ENCODE measurements around the gene DPH1.
"Not testable (repeated sequence)": the region's sequence is repeated elsewhere in the genome, so short reads cannot be mapped to it uniquely, and the experiment has no call there.

DPH1 gene

GRCh38 chr17:2029911-2030778, at the start of gene DPH1:
Gene DPH1 (plus strand): TSS chr17:2030153. CDS start chr17:2030170, 17 bp downstream.
- DNase-seq: peak; percentile 95

- DNase-seq: no peak
Observed at GRCh38 chr17:1980665-1981250, 49.2 kb upstream of the DPH1 start.

- not testable (repeated sequence) for DNase-seq
Observed at GRCh38 chr17:1982793-1983366, 47.1 kb upstream of the DPH1 start.

- DNase-seq: no peak
Observed at GRCh38 chr17:1985093-1985492, 44.9 kb upstream of the DPH1 start.

GRCh38 chr17:1985686-1986085, 44.3 kb upstream of the DPH1 start:
- DNase-seq: peak; percentile 84

GRCh38 chr17:1986783-1987451, 43.0 kb upstream of the DPH1 start:
- DNase-seq: no peak

- DNase-seq: no peak
Observed at GRCh38 chr17:1989135-1989534, 40.8 kb upstream of the DPH1 start.

GRCh38 chr17:1992541-1992940, 37.4 kb upstream of the DPH1 start:
- DNase-seq: no peak

- no peak for DNase-seq
Observed at GRCh38 chr17:1994707-1995106, 35.2 kb upstream of the DPH1 start.

- DNase-seq: peak; percentile 50
Observed at GRCh38 chr17:1995321-1995892, 34.5 kb upstream of the DPH1 start.

GRCh38 chr17:1995907-1996799, 33.8 kb upstream of the DPH1 start:
- DNase-seq: peak; percentile 52

GRCh38 chr17:1996800-1997288, 33.1 kb upstream of the DPH1 start:
- peak; percentile 59 for DNase-seq

GRCh38 chr17:1997289-1997926, 32.5 kb upstream of the DPH1 start:
- DNase-seq: peak; percentile 75

- peak; percentile 69 for DNase-seq
Observed at GRCh38 chr17:1997927-1998742, 31.8 kb upstream of the DPH1 start.

GRCh38 chr17:1999557-2000251, 30.2 kb upstream of the DPH1 start:
- peak; percentile 86 for DNase-seq

- peak; percentile 56 for DNase-seq
Observed at GRCh38 chr17:2002767-2003329, 27.1 kb upstream of the DPH1 start.

- DNase-seq: peak; percentile 48
Observed at GRCh38 chr17:2003525-2003924, 26.4 kb upstream of the DPH1 start.

- DNase-seq: peak; percentile 66
Observed at GRCh38 chr17:2004435-2004952, 25.5 kb upstream of the DPH1 start.
